ENCODE data around the gene ACTN1.

ACTN1 gene

DNA sequence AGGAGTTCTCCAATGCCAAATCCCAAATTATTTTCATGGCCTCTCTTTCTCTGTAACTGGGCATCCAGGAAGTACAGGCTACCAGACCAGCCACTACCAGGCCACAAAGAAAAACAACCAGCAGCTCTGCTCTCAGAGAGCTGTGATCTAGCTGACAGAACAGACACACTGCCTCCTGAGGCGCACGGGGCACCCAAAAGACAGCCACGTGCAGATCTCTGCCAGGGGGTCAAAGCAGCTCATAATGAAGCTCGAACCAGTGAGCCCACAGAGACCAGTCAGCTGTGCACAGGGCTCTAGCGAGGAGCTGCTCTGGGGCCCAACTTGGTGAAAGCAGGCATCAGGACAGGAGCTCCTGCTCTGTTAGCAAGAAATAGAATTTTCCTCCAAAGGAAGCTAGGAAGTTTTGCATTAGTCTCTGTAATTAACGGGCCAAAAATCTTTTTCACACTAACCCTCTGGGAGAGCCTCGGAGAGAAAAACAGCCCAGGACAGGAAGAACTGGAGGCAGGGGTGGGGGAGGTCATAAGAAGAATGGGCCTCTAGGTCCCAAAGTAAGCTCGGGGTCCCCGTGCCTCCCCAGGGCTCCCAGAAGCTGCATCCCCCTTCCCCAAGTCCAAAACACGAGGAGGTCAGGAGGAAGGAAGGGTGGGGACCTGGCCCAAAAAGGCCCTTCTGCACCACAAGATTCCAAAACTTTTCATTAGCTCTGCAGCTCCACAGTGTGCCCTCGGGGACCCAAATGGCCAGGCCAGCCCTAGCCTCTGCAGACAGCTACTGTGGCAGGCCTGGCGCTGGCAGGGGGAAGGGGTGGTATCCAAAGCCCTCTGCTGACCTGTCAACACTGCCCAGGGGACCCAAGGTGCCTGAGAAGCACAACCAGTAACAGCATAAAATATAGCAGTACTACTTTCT is 30.2 kb downstream of the ACTN1 start:
- no peak for DNase-seq

DNA sequence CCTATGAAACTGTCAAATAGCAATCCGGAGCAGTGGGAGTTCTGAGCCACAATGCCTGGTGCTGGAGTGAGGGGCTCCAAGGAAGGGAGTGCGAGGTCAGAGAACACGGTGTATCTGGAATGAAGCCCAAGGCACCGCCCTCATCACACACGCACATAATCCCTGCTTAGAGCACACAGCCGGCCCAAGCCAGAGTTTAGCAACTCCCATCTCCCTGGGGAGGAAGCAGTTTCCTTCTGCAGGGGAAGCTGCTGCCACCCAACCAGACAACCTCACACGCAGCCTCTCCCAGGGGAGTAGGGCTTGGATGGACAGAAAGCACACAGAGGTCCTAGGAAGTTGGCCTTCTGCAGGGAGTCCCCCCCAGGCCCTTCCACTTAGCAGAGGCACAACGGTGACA is 31.3 kb downstream of the ACTN1 start:
- no peak for DNase-seq

DNA sequence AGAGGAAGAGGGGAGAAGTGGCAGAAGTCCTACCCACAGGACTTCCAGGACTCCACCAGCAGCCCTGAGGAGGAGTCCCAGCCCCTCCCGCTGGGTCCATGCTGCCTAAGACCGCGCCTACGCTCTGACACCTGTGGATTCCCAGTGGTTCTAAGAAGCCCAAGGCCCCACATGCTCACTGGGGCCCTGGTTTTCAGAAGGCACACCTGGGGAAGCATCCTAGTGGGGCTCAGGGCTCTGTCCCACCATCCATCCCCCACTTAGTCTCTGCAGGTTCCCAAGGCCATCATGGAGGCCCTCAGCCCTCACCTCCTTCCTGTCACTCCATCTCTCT is 32.6 kb downstream of the ACTN1 start:
- no peak for DNase-seq

DNA sequence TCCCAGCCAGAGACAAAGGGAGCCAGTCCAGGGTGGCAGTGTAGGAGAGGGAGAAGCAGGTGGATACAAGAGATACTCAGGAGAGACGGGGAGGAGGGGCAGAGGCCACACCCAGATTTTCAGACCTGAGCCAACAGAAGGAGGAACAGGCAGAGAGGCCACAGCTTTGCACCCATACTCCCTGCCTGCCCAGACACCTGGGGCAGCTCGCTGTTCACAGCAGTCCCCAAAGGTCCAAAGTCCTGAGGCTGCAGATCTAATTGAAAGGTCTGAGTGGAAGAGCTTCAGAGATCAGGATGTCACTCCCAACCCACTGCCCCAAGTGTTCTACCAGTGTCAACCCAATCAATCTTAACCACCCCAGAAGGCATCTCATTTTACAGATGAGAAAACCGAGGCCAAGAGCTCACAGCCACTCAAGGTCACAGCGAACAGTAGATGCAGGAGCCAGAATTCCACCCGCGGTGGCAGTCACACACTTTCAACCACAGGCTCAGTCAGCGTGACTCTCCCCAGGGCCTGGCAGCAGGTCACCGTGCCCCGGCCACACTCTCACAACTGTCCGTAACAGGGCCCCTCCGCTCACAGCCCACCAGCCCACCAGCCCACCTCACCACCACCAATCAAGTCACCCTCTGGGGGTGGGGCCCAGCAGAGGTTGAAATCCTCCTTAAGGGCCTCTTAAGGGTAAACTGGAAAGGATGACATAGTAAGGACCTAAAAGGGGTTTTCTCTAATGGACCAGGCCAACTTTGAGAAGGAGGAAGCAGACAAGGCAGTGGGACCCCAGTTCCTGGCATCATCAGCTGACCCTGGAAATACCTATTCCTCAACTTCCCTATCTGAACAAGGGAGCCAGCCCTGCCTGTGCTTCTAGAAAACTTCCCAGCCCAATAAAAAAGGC is 33.3 kb downstream of the ACTN1 start:
- no peak for DNase-seq

DNA sequence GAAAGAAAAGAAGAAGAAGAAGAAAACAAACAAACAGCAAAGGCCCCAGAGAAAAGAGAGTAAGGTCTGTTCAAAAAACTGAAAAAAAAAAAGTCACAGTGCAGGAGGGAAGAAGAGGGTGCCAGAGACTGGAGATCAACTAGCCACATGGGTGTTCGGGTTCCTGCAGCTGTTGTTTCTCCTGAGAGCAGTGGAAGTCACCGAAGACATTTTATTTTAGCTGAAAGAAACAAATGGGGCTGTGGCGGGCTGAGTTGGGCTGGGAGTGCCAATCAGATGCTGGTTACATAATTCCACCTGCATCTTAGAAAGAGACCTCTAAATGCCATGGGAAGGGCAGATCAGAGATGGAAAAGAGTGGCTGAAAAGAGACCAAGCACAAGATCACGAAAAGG is 33.9 kb downstream of the ACTN1 start:
- DNase-seq: no peak

DNA sequence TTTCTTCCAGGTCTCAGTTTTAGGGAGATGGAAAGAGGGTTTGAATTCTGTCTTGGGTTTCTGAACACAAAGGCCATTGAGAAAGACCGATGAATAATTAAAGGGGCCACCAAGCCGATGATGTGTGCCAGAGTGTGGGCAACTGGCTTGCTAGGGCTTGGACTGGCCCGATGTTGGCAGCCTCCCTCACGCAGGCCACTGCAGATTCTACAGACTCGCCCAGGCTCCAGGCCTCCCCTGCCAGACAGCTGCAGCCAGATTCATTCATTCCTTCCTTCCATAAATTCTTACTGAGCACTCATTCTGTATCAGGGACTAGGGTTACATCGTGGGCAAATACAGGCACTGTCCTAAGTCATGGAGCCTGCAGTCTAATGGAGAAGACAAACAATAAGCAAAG is 34.9 kb downstream of the ACTN1 start:
- DNase-seq: no peak

DNA sequence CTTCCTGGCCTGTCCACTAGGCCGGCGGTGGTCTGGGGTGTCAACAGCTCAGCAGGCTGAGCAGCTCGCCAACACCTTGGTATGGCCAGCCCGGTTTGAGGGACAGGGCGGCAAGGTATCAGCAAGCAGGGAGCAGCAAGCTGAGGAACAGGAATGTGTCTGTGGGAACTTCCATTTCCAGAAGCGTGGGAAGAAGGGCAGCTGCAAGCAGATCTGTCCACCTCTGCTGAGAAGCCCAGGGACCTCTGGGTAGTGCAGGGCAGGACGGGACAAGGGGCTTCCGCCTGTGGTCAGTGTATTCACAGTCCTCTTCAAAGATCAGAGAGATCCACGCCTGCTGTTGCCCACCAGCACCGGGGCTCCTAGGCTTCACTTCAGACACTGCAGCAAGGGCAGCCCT is 36.0 kb downstream of the ACTN1 start:
- no peak for DNase-seq

DNA sequence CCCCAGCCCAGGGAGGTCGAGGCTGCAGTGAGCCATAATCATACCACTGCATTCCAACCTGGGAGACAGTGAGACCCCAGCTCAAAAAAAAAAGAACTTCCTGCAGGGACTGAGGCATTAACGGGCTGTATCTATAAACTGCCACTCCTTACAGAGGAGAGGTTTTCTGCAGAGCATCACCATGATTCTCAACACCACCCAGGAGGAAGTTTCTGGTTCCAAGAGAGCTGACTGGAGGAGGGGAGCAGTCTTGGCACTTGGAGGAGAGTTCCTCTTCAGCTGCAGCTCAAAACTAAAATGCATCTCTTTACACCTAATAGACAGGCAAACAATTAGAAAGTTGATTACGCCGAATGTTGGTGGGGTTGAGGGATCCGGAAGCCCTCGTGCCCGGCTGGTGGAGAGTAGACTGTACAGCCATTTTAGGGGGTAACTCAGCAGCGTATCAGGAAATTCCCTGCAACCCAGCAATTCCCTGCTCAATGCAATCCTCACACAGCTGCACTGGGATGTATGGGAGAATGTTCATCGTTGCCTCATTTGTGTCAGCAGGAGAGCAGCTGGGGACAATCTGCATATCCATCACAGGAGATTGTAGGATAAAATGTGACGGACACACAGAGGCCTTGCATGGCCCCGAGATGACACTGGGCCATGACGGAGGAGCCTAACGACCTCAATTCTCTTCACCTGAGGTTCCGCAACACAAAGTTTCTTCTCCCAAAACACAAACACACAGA is 36.6 kb downstream of the ACTN1 start:
- DNase-seq: peak; percentile 50

DNA sequence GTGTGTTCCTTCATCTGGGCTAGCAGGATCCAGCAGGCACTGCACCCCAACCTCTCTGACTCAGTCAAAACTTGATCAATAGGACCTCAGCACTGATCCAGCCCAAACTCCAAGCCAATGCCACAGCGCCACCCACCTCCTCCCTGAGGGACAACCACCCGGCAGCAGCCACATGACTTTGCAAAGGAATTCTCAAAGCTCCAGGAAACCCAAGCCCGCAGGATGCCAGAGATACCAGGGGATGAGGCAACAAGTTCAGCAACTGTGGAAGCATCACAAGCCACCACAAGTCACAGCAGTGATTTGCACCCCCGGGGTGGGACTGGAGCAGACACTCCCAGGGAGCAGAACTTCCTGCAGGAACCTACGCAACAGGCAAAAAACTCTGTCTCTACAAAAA is 37.3 kb downstream of the ACTN1 start:
- peak; percentile 96 for DNase-seq

DNA sequence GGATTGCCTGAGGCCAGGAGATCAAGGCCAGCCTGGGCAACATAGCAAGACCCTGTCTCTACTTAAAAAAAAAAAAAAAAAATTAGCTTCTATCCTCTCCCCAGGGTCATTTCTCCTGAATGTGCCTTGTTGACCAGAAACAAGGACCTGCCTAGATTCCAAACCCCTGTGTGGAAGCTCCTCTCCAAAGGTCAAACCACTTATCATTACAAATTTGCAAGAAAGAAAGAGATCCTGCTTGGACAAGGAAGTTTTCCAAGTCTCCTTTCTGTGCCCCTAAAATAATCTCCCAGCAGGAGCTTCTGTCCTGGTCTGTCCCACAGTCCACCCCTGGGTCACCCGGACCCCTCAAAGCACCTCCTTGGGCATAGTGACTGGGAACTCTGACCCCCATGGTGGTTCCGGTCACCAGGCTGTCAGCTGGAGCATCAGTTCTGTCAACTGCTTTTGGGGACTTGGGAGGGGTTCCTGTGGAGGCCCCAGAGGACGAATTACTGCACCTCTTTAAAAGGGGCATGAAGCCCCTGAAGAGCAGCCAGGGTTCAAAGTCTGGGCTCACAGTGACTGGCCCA is 38.4 kb downstream of the ACTN1 start:
- no peak for DNase-seq

DNA sequence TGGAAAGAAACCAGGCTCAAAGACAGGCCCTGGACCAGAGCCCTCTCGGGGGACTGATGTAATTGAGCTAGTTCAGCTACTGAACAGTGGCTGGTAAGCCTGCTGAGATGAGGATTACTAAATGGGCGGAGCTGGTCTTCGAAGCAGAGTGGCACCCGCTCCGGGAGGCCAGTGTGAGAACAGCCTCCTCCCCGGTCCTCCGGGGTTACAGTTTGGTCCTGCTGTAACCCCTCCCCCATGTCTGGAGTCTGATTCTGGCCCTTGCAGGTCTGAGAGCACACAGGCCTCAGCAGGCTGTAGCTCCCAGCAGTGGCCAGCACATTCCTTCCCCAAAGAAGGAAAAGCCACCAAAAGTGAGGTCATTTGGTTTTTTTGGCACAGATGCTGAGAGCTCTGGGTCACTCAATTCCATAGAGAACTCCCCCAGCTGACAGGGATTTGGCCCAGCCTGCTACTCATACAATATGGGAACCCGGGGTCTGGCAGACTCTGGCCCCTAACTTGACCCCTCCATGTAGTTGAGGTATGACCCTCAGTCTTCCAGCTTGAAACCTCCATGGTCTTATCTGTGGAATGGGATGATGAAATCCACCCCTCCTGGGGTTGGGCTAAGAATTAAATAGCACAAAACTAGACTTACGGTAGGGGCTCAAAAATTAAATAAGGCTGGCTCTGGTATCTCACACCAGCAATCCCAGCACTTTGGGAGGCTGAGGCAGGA is 39.0 kb downstream of the ACTN1 start:
- DNase-seq: peak; percentile 96

DNA sequence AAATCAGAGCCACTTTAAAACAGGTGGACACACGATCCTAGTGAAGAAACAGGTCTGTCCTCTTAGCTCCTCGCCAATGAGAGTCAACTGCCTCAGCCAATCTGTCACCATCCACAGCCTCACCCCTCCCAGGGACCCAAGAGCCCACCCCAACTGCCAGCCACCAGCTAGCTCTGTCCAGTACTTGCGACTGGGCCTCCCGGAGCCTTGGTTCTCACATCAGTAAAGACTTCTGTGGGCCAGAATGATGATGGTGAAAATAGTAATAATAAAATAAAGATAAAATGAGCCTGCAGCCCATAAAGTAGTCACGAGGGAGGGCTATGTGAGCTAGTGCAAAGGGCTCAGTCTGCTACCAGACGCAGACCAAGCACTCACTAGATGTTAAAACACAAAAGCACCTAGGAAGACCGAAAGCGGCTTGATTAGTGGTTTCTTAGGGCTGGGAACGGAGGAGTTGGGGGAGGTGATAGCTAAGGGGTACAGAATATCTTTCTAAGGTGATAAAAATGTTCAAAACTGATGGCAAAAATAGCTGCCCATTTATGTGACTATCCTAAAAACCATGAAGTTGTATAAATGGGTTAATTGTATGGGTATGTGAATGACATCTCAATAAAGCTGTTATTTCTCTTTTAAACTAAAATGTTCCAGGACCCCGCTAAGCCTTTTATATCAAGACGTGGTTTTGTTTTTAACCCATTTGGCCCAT is 39.8 kb downstream of the ACTN1 start:
- DNase-seq: no peak

DNA sequence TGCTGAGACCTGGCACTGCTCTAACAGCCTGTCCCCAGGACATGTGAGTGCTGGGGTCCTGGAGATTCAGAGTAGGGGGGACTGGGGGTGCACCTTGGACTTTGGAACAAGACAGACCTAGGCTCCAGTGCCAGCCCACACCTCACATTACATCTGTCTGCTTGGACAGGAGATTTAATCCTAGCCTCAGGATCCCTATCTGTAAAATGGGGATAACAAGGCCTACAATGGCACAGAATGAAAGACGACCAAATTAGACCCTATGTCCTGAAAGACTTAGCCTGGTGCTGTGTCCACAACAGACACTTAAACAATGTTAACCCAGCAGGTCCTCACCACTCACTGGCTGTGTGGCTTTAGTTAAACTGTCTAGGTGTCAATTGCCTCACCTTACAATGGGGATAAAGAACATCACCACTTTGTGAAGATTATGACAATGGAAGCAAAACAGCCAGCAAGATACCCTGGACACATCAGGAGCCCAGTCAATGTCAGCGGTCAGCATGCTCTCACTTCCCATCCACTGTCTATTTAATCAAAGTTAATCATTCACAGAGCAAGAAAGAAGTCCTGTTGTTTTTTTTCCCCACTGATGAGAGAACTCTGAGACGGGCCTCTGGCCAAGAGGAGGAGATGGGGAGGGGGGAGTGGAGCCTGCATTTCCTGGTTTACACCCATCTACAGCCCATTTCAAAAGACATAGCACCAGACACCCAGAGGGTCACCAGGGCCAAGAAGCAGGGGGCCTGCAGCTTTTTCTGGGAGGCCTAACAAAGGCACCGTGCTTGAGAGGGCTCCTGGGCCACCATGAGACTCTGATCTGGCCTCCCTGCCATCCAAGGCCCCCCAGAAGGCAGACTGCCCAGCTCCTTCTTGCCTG is 40.6 kb downstream of the ACTN1 start:
- DNase-seq: no peak

DNA sequence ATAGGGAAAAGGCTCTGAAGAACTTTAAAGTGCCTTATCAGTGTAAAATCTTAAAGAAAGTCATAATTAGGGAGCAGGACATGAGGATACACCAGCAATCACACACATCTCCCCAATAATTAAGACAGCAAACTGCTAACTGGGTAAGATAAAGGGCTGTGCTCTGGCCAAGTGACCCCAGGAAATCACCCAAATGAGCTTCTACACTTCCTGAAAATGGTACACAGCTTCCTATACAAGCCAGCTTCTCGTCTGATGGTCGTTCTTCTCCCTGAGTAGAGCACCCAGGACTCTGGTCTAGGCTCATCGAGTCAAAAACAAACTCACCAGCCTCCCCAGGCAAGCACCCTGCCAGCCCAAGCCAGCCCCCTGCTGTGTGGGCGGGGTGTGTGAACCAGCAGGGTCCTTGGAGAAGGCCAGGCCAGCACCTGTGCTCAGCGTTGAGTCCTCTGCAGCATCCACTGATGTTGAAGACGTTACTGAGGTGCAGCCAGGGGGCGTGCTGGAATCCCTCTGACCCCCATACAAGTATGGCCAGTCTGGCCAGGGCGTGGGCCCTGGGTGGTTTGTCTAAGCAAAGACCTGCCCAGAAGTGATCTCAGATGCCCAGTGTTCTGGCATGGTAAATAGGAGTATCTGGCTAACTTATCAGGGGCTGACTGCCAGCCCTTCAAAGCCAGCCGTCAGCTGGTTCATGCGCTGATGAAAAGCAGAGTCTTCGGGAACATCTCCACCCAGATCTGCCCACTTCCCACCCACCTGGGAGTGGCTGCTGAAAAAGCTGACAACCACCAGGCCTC is 41.4 kb downstream of the ACTN1 start:
- DNase-seq: no peak

DNA sequence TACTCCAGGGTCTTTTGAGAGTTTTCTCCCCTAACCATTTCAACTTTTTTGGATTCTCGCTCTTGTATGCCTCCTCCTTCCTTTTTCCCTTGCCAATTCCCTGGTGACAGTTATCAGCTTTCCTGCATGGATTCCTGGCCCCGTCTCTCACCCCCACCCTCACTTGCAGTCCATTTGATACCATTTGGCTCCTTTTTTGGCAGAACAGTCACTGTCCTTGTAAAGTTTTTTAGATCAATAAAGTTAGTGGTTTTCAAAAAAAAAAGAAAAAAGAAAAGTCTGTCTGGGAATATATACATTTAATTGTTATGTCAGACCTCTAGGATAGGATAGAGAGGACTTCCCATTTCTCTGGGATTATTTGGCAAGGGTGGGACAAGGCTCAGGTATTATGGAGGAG is 42.1 kb downstream of the ACTN1 start:
- no peak for DNase-seq

DNA sequence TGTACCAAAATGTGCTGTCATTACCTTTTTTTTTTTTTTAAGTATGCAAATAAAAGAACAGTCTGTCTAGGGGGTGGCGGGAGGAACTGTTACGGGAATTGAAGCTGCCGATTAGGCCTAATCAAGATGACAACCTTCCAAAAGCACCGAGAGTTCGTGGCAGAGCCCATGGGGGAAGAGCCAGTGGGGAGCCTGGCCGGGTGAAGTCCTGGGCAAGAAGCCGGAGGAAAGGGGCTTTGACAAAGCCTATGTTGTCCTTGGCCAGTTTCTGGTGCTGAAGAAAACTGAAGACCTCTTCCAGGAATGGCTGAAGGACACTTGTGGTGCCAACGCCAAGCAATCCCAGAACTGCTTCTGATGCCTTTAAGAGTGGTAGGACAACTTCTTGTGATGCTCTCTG is 42.6 kb downstream of the ACTN1 start:
- DNase-seq: no peak

DNA sequence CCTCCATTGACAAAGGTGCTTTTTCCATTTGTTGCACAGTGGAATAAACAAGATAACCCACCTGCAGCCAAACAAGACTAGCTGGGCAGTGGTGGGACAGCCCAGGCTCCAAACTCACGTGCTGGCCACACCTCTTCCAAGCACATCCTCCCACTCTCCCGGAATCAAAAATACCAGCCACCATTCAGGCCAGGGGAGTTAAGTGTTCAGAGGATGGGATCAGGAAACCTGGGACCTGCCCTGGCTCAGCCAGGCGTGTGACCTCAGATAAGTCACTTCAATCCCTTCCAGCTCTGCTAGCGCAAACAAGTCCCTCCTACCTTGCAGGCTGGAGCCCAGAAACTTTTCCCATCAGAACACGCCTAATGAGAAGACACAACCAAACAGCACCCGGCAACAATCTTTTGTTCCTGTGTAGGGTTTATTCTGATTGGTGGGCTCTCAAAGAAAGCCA is 43.3 kb downstream of the ACTN1 start:
- no peak for DNase-seq

DNA sequence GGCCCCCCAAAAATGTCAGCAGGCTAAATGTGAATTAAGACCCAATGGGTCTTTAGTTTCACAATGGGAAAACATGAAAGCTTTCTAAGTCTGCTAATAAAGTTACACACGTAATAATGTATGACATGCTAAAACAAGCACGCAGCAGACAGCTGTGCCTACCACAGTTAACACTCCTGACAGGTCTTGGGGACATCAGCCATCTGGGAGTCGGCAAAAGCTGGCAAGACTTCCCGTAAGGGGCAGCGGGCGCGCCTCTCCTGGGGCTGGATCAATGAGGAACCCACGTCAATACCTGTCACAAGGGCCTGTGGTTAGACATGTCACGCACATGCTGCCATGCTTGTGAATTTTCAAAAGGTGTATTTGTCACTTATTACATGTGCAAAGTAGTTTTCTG is 45.0 kb downstream of the ACTN1 start:
- no peak for DNase-seq

DNA sequence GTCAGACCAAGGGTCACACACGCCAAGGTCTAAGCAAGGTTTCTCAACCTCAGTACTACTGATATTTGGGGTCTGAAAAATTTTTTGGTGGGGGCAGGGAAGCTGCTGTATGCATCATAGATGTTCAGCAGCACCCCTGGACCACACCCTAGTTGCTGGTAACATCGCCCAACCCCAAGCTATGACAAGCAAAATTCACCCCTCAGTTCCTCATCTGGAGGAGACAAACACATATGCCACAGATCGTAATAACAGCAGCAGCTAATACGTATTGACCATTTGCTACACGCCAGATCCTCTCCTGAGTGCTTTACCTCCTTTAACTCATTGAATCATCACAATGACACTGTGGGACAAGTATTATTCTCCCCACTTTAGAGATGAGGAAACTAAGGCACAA is 46.4 kb downstream of the ACTN1 start:
- DNase-seq: no peak

DNA sequence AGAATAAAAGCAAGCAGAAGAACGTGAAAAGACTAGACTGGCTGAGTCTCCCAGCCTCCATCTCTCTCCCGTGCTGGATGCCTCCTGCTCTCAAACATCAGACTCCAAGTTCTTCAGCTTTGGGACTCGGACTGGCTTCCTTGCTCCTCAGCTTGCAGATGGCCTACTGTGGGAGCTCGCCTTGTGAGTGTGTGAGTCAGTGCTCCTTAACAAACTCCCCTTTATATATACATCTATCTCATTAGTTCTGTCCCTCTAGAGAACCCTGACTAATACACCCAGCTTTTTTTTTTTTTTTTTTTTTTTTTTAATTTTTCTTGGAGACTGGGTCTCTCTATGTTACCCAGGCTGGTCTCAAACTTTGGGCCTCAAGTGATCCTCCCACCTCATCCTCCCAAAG is 46.9 kb downstream of the ACTN1 start:
- peak; percentile 83 for DNase-seq

All from HCEC 1CT (cell line).